Measurements from ENCODE around the gene KIF18B.

GRCh38 chr17:44911133-44912001, 36.2 kb downstream of the KIF18B start:
- TF ChIP-seq REST (IDR thresholded peaks at IDR 0.05; ENCODE audit: insufficient read depth in 1 of 2, low read depth in 2 of 2, low read length in 2 of 2), result no peak
- no peak for TF ChIP-seq POLR2AphosphoS5 (IDR thresholded peaks at IDR 0.05; ENCODE audit: low read depth, low read length)

Measured in PFSK-1 (cell line).